ENCODE data around the gene PSD2.

Gene PSD2

GRCh38 chr5:139783436-139783965 is 12.1 kb upstream of the PSD2 start:
- in situ Hi-C loops (cut with MboI; ENCODE audit: low pct_unique_long_range_greater_than_20kb, low sequenced_read_pairs, unreplicated experiment), result loop anchor here (10.0 to 25.0 kb wide), 3 partner anchors 71 to 379 kb away; no protein-coding TSS in a partner anchor

GRCh38 chr5:139784488-139784887 is 11.1 kb upstream of the PSD2 start:
- DNase-seq (ENCODE audit: low spot score), result no peak
- in situ Hi-C loops (cut with MboI; ENCODE audit: low pct_unique_long_range_greater_than_20kb, low sequenced_read_pairs, unreplicated experiment), result loop anchor here (10.0 to 25.0 kb wide), 3 partner anchors 70 to 378 kb away; no protein-coding TSS in a partner anchor
- no peak for TF ChIP-seq CTCF (IDR thresholded peaks at IDR 0.05; ENCODE audit: extremely low read depth, insufficient read depth, missing control alignments)

More at GRCh38 chr5:139783436-139783965, 12.1 kb upstream of the PSD2 start:
- no peak for TF ChIP-seq CTCF (IDR thresholded peaks at IDR 0.05; ENCODE audit: extremely low read depth, insufficient read depth, missing control alignments)
- DNase-seq (ENCODE audit: low spot score), result no peak

GRCh38 chr5:139787257-139787567 is 8.4 kb upstream of the PSD2 start:
- DNase-seq (ENCODE audit: low spot score), result no peak
- in situ Hi-C loops (cut with MboI; ENCODE audit: low pct_unique_long_range_greater_than_20kb, low sequenced_read_pairs, unreplicated experiment), result loop anchor here (10.0 to 25.0 kb wide), 3 partner anchors 68 to 375 kb away; no protein-coding TSS in a partner anchor
- no peak for TF ChIP-seq CTCF (IDR thresholded peaks at IDR 0.05; ENCODE audit: extremely low read depth, insufficient read depth, missing control alignments)

GRCh38 chr5:139787568-139788293 is 7.9 kb upstream of the PSD2 start:
- peak; percentile 95 for DNase-seq (ENCODE audit: low spot score)
- in situ Hi-C loops (cut with MboI; ENCODE audit: low pct_unique_long_range_greater_than_20kb, low sequenced_read_pairs, unreplicated experiment), result loop anchor here (10.0 to 25.0 kb wide), 3 partner anchors 67 to 375 kb away; no protein-coding TSS in a partner anchor
- peak; percentile 94 for TF ChIP-seq CTCF (IDR thresholded peaks at IDR 0.05; ENCODE audit: extremely low read depth, insufficient read depth, missing control alignments)

GRCh38 chr5:139788294-139788910 is 7.2 kb upstream of the PSD2 start:
- TF ChIP-seq CTCF (IDR thresholded peaks at IDR 0.05; ENCODE audit: extremely low read depth, insufficient read depth, missing control alignments), result no peak
- DNase-seq (ENCODE audit: low spot score), result no peak
- in situ Hi-C loops (cut with MboI; ENCODE audit: low pct_unique_long_range_greater_than_20kb, low sequenced_read_pairs, unreplicated experiment), result loop anchor here (10.0 to 25.0 kb wide), 3 partner anchors 66 to 374 kb away; no protein-coding TSS in a partner anchor

- TF ChIP-seq CTCF (IDR thresholded peaks at IDR 0.05; ENCODE audit: extremely low read depth, insufficient read depth, missing control alignments), result no peak
- DNase-seq (ENCODE audit: low spot score), result no peak
Measured at GRCh38 chr5:139789116-139789844, 6.3 kb upstream of the PSD2 start.

More at GRCh38 chr5:139789116-139789844, 6.3 kb upstream of the PSD2 start:
- in situ Hi-C loops (cut with MboI; ENCODE audit: low pct_unique_long_range_greater_than_20kb, low sequenced_read_pairs, unreplicated experiment), result loop anchor here (10.0 to 25.0 kb wide), 3 partner anchors 66 to 373 kb away; no protein-coding TSS in a partner anchor
